Right renal cortex interstitium (tissue), 3 donors: ENCODE data around the gene MYL3. TPM values are rescaled to one million over a fixed set of nuclear protein-coding genes. Genes with fewer than 3 reads are reported as not detected.
"Not testable (repeated sequence)": the region's sequence is repeated elsewhere in the genome, so short reads cannot be mapped to it uniquely, and the experiment has no call there.

Experiments
- DNase-seq, 3 donors: peaks; one replicate each; pipeline ENCODE4 v3.0.0-alpha.2; 2013; ENCODE audit warnings: low read depth in 3 of 3, low spot score in 2 of 3
- polyA plus RNA-seq, 3 donors: library from polyadenylated mRNA; unstranded; fragments of 120-200 nt; gene quantifications; one replicate each; pipeline ENCODE4 v1.2.1, GENCODE V29; 2013; ENCODE audit not compliant: insufficient read length in 3 of 3

MYL3 gene
- 10 to 100 TPM; 21.2 to 23.6 (median 22.2) TPM for polyA plus RNA-seq

DNA sequence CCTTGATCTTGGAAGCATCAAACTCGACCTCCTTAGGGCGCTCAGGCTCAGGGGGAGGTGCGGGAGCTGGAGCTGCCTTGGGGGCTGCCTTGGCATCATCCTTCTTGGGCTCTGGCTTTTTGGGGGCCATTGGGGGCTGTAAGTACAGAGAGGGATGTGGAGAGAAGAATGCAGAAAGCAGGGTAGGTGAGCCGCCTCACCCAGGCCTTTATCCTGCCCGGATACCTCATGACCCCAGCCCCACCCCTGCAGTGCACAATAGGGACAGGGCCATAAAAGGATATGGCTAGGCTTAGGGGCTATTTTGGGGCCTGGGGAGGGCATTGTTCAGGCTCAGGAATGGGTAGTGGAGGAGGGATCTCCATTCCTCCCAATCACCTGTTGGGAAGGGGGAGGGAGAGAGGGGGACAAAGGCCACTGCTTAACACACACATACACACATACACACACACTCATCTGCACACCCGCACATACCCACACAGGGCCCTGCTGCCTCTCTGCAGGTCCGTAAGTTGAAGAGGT is at the start of gene MYL3:
Gene MYL3 (minus strand): TSS at position 184 of the 522 bp plus-strand sequence. CDS start 54 bp downstream, at position 130.
- DNase-seq: no peak

DNA sequence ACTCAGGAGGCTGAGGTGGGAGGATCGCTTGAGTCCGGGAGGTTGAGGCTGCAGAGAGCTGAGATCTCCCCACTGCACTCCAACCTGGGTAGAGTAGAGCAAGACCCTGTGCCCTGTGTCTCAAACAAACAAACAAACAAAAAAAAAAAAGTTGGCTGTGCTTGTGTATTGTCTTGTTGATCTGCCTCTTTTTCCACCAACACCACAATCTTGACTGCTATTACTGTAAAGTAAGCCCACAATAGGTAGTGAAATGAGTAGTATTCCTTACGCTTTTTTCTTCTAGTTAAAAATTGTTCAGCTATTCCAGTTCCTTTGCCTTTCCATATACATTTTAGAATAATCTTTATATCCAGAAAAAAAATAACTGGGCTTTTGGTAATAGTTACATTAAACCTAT is 49.7 kb upstream of the MYL3 start:
- no peak for DNase-seq

- DNase-seq: not testable (repeated sequence)
Measured at GRCh38 chr3:46910914-46911313, 47.7 kb upstream of the MYL3 start.

- no peak for DNase-seq
Measured at GRCh38 chr3:46910166-46910760, 47.0 kb upstream of the MYL3 start.

DNA sequence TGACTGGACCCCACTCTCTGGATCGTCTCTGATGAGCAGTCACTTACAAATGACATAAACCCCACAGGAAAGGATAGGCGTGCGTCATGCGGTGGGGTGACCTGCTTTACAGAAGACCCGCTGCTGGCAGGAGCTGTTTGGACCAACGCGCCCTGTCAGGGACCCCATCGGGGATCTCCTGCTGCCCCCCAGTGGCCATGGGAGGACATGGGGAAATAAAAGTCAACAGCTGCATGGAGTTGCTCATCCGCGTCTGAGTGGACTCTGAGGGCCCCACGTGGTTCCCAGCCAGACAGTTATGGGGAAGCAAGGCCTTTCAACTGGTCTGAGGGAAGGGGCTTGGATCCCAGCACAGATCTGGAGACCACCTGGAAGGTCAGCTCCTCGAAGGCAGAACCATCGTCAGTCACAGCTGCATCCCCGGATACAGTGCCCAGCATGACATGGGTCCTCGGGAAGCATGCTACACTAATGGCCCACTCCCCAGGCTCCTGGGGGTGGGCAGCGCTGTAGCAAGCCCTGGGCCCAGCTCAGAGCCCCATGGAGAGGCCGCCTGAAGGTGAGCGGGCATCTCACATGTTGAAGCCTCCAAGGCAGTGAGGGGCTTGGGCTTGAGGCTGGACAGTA is 46.4 kb upstream of the MYL3 start:
- peak; percentile 67 to 80 (median 73) for DNase-seq

DNA sequence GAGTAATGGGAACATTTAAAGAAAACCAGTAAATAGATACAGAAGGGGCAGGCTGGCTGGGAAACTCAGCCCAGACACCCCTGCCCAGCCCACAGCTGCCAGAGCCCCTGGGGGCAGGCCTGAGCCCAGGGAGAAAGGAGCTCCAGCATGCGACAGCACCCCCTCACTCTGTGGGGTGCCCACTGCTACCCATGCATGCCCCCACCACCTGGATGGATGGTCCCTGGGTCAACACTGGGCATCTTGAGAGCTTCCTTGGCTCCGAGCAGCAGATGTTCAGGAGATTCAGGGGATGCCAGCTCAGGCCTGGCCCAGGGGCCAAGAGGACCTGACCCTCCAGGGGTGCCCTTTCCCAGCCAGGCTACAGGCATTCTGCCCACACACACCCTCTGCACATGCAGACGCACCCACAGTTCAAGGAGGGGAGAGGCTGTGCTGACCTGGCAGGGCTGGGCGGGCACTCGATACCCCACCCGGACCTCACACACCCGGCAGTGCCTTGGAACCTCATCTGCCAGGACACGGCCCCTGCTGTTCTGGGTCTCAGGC is 45.8 kb upstream of the MYL3 start:
- DNase-seq: no peak

DNA sequence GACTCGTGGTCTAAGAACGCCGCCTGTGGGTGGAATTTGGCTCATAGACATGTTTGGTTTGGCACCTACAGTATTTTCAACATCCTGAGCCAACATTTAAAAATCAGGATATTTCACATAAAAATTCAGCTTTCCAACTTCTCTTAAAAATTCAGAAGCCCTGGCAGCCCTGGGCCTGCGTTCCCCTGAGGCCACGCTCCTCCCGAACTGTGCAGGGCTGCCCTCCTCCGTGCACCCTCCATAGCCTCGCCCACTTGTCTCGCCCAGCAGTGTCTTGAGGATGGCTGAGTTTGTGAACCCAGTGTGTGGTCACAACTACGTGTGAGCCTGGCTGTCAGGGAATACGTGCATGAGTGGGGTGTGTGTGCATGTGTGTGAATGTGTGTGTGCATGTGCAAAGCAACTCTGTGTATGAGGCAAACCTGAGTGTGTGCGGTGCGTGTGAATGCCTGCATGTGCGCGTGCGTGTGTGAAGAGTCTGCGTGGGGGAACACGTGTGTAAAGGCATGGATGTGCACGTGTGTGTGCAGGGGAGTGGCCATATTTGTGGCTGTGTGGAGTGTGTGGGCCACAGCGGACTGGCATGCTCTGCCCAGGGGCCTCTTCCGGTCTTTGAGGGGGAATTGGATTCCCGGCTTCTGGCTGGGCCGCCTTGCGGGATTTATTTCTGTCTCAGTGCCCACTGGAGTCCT is 45.2 kb upstream of the MYL3 start:
- no peak for DNase-seq

GRCh38 chr3:46907960-46908293 is 44.7 kb upstream of the MYL3 start:
- no peak for DNase-seq

DNA sequence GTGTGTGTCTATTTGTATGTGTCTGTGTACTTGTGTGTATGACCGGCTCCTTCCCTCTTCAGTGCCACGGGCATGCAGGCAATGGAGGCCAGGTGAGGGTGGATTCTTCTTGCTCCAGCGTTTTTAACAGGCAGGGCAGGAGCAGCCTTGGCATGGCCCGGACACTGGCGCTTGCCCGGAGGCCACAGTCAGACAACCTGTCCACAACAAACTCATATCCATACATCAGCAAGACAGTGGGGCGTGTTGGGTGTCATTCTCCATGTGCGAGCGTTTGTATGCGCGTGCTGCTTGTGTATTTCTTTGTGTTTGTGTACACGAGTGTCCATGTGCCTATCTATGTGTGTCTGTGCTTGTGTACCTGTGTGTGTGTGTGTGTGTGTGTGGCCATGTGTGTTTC is 44.0 kb upstream of the MYL3 start:
- DNase-seq: no peak

- no peak for DNase-seq
Measured at GRCh38 chr3:46906471-46907058, 43.3 kb upstream of the MYL3 start.

- no peak for DNase-seq
Measured at GRCh38 chr3:46905661-46906451, 42.6 kb upstream of the MYL3 start.

DNA sequence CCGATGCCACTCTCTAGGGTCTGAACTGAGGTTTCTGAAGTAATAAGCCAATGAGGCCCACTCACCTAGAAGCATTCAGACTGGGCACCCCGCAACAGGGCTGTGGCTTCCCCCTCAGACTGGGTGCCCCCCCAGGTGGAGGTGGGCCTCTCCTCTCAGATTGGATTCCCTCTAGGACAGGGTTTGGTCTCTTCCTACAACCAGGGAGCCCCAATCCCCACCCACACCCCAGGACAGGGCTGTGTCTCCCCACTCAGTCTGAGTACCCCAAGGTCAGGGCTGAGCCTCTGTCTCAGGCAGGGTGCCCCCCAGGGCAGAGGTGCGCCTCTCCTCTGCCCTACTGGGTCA is 41.9 kb upstream of the MYL3 start:
- no peak for DNase-seq

- no peak for DNase-seq
Measured at GRCh38 chr3:46904303-46905212, 41.3 kb upstream of the MYL3 start.

DNA sequence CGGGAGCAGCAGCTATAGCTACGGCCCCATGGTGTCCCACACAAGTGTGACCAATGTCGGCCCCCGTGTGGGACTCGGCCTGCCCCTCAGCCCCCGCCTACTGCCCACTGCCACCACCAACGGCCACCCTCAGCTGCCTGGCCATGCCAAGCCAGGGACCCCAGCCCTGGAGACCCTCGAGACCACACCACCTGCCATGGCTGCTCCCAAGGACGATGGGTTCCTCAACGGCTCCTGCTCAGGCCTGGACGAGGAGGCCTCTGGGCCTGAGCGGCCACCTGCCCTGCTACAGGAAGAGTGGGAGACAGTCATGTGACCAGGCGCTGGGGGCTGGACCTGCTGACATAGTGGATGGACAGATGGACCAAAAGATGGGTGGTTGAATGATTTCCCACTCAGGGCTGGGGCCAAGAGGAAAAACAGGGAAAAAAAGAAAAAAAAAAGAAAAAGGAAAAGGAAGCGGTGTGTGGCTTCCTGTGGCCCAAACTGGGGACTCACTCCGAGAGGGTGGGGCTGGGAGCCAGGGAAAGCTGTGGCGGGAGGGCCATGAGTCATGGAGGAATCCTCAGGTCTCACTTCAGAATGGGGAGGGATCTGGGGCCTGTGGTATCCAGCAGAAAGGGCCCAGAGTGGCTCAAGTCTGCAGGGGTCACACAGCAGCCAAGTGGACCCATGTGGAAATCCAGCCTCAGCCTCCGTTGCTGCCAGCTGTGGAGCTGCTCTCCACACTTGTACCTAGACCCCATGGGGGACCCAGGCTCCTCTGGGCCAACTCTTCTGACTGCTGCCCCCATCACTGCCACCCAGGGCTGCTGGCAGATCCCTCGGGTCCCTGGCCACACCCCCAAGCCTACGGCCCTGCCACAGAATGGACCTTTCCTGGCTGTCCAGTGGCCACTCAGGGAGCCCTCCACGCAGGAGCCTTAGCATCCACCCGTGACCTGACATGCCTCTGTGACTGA is 40.4 kb upstream of the MYL3 start:
- no peak for DNase-seq

- DNase-seq: no peak
Measured at GRCh38 chr3:46902188-46902631, 39.0 kb upstream of the MYL3 start.

DNA sequence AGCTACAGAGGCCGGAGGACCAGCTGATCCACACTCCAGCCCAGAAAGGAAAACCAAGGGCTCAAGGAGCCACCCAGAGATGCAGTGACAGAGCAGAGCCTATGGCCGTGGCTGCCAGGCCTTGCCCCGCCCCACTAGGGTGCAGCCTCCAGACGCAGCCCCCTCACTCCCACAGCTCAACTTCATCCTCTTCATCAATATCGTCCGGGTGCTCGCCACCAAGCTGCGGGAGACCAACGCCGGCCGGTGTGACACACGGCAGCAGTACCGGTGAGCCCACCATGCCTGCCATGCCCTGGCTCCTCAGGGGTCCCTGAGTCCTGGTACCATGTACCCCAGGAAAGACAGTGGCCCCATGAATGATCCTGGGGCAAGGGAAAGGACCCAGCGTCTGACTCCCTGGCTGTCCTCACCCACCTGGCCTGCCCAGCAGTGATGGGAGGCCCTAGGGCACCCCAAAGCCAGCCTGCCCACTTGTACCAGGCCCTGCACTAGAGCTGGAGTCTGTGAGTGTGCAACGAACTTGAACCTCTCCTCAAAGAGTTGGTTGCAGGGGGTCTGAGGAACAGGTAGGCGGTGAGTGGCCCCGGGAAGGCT is 38.4 kb upstream of the MYL3 start:
- DNase-seq: no peak

GRCh38 chr3:46901061-46901460 is 37.8 kb upstream of the MYL3 start:
- DNase-seq: no peak

GRCh38 chr3:46900356-46900755 is 37.1 kb upstream of the MYL3 start:
- no peak for DNase-seq
